AG04450 (cell line): Measurements from ENCODE around the gene POU3F1. TPM values are rescaled to one million over a fixed set of nuclear protein-coding genes. Genes with fewer than 3 reads are reported as not detected.
A peak's percentile ranks its signal among the peaks of the same experiment; 100 is the strongest.

ENCODE experiments used
- CTCF ChIA-PET: fragments of 300-600, 350-600 bp; formaldehyde crosslinking; extraction: SDS; loops from one replicate; lab custom pipeline; 2022; ENCODE audit warnings: antibody characterized with exemption, inconsistent platforms; lab: Charles Lee
- POLR2A ChIA-PET: fragments of 350-600 bp; formaldehyde crosslinking; extraction: SDS; loops from one replicate; lab custom pipeline; 2021; ENCODE audit warnings: antibody characterized with exemption, inconsistent platforms; lab: Yijun Ruan, JAX
- DNase-seq: peaks from one replicate; pipeline ENCODE4 v3.0.0-alpha.2; 2011; ENCODE audit warnings: low read depth, low spot score
- H3K27ac ChIP-seq: one replicate; pipeline ENCODE4 v1.5.1; 2012; ENCODE audit warnings: low read depth, low read length, control low read depth
- H3K27me3 ChIP-seq: one replicate; pipeline ENCODE4 v1.6.0; 2012; ENCODE audit warnings: low read length; ENCODE audit not compliant: control insufficient read depth, insufficient read depth
- H3K4me3 ChIP-seq: 2 replicates; pipeline ENCODE4 v1.5.1; 2011; ENCODE audit warnings: mild to moderate bottlenecking, low read depth, low read length, control low read depth
- H3K9me3 ChIP-seq: 2 replicates; pipeline ENCODE4 v1.5.1; 2012; ENCODE audit warnings: low read length; ENCODE audit not compliant: control insufficient read depth, insufficient read depth
- CTCF ChIP-seq: IDR thresholded peaks from 2 replicates; pipeline ENCODE4 v1.5.1; 2011; ENCODE audit warnings: low read depth, low read length, control low read depth, inconsistent platforms
- polyA plus RNA-seq: library from polyadenylated mRNA; depleted of rRNA; stranded (reverse); fragments of >200 nt; gene quantifications from 2 replicates; pipeline ENCODE4 v1.2.3, GENCODE V29; 2011

POU3F1 gene
- polyA plus RNA-seq, 1 experiment, result not detected

DNA sequence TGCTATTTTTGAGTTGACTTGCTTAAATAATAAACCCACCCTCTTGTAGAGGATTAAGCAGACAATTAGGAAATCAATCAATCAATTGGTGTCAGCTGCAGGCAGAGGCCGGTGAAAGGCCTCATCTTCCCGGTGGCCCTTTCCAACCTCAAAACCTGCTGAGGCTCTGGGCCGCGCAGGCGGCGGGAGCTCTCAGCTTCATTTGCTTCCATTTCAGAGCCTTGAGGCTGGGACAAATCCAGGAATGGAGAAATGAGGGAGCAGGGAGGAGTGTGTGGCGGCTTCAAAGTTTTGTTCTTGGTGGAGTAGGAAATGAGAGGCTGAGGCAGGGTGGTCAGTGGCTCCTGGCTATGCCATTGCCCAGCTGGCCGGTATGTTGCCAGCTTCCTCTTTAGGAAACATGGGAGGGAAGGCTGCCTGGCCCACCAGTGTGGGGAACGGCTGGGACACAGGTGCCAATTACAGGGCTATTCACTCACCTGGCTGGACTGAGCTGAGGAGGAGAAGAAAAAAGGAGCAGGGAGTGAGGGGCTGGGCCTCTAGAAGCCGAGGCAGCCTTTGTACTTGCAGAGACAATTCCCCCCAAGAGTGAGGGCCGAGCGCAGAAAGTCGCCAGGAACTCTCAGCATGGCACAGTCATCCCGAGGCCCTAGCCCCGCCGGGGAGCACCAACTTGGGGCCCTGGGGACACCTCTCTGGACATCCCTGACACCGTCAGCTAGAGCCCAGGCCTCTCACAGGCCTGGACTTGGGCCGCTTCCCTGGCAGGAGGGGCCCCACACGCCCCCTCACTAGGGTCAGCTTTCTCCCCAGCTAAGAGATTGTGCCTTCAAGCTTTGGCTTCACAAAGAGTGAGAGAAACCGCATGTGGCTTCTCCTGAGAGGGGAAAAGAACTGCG is 4.4 kb downstream of the POU3F1 start:
- DNase-seq, result no peak
- Histone ChIP-seq H3K27me3 (peaks cover 55% of the 10 kb centered on the region), H3K4me3 (no peak overlapping the region), H3K27ac (no peak overlapping the region), H3K9me3 (no peaks in the 10 kb centered on the region; the same call in 1 of the 2 replicates)
- ChIA-PET POLR2A (no interaction called here), CTCF (no interaction called here)
- TF ChIP-seq CTCF, result no peak

- POLR2A ChIA-PET, result no interaction called here
- Histone ChIP-seq H3K9me3 (no peaks in the 10 kb centered on the region; the same call in 1 of the 2 replicates), H3K27ac (no peak overlapping the region), H3K4me3 (no peak overlapping the region), H3K27me3 (peaks cover 48% of the 10 kb centered on the region)
- CTCF ChIA-PET, result interaction anchor here (0.7 kb wide), 1 partner anchor 795 kb away, joined by 4 read pairs; no protein-coding TSS in a partner anchor
- TF ChIP-seq CTCF, result no peak
- no peak for DNase-seq
These were observed 7.1 kb downstream of the POU3F1 start for GRCh38 chr1:38039331-38040088.

GRCh38 chr1:38038861-38039260 is 7.7 kb downstream of the POU3F1 start:
- H3K9me3 ChIP-seq, result no peaks in the 10 kb centered on the region; the same call in 1 of the 2 replicates
- no peak overlapping the region for H3K27ac ChIP-seq
- no peak overlapping the region for H3K4me3 ChIP-seq
- CTCF ChIA-PET, result interaction anchor here (0.7 to 1.2 kb wide), 3 partner anchors 31 to 796 kb away, joined by 3 to 6 read pairs (median 4); no protein-coding TSS in a partner anchor
- POLR2A ChIA-PET, result no interaction called here
- peaks cover 41% of the 10 kb centered on the region for H3K27me3 ChIP-seq
- no peak for TF ChIP-seq CTCF
- DNase-seq, result no peak

DNA sequence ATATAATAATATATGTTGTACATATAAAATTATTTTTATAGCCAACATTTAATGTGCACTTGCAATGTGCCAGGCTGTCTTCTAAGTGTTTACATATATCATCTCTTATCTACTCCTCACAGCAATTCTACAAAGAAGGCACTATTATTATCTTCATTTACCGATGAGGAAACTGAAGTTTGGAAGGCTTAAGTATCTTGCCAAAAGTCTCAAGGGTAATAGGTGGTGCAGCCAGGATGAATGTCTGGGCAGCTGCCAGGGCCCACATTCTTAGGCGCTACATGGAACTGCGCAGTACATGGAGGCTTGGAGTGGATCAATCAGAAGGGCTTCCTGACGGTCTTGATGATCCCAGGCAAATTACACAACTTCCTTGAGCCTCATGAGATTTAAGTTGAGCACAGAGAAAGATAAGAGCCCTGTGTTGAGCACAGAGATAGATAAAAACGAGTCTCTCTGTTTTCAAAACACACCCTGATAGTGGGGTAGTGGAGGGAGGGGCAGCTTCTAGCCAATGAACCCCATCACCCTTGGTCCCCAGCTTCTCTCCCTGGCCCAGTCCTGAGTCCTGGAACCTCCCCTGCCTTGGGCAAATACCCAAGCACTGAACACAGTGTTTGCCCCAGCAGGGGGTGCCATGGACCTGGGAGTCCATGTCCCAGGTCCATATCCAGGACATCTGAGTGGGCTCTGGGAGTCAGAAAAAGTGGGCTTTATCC is 9.2 kb downstream of the POU3F1 start:
- POLR2A ChIA-PET, result no interaction called here
- no peak overlapping the region for H3K27ac ChIP-seq
- peak; percentile 41 for TF ChIP-seq CTCF
- no peak overlapping the region for H3K4me3 ChIP-seq
- CTCF ChIA-PET, result interaction anchor here (0.5 to 1.3 kb wide), 4 partner anchors 9 to 1052 kb away, joined by 3 read pairs; partner anchors contain the start of gene POU3F1
- no peaks in the 10 kb centered on the region; the same call in 1 of the 2 replicates for H3K9me3 ChIP-seq
- no peak for DNase-seq
- H3K27me3 ChIP-seq, result peaks cover 28% of the 10 kb centered on the region
